K562 (cell line): Measurements from ENCODE around the gene ADAM15. TPM values are rescaled to one million over a fixed set of nuclear protein-coding genes. Genes with fewer than 3 reads are reported as not detected.

ENCODE experiments used
- ATAC-seq: fragments of 200-7000 bp; cut with Tn5 transposase; 3 replicates; pipeline ENCODE4 v1.9.1; 2020; ENCODE audit warnings: moderate library complexity
- BruUV-seq: library from RNA; stranded (reverse); fragments of 400-500 nt; replicated peaks from 2 replicates; lab custom pipeline; 2021; lab: Mats Ljungman, UMichigan
- CTCF ChIA-PET: fragments of 300-600 bp; formaldehyde crosslinking; extraction: SDS; loops from one replicate; lab custom pipeline; 2021; ENCODE audit warnings: low intra/inter-chr PET ratio; lab: Yijun Ruan, JAX
- POLR2A ChIA-PET: fragments of 300-600, 350-650 bp; sonication (Branson Sonifier 250); formaldehyde crosslinking; extraction: SDS; loops from one replicate; lab custom pipeline; 2021; ENCODE audit warnings: antibody characterized with exemption, inconsistent platforms; lab: Yijun Ruan, JAX
- DNase-seq, 4 experiments: peaks; one replicate each; pipeline versions ENCODE4 v3.0.0 to v3.0.0-alpha.2; 2011 to 2018; ENCODE audit warnings: low spot score in 3 of 4, mixed read lengths in 3 of 4; ENCODE audit errors: extremely low read depth in 1 of 4
- FAIRE-seq: peaks from 2 replicates; lab custom pipeline; 2011; peaks lifted over from hg19 to GRCh38; lab: Jason Lieb, UNC
- H2AFZ ChIP-seq: 2 replicates; pipeline ENCODE4 v1.6.0; 2011; ENCODE audit warnings: low read depth, low read length, control low read depth, inconsistent platforms
- H3K27ac ChIP-seq: fragments of 200-600 bp; 3 replicates; pipeline ENCODE4 v1.8.0; 2011; ENCODE audit warnings: low read depth, mild to moderate bottlenecking, control low read depth, inconsistent platforms, low read length, moderate library complexity, mixed read lengths; ENCODE audit errors: extremely low read depth
- H3K27me3 ChIP-seq, 2 experiments: fragments of 300-600 bp in 1 of 2; 2 replicates in 1 of 2; 3 replicates in 1 of 2; pipeline versions ENCODE4 v1.6.0 to v1.8.0; 2011; ENCODE audit warnings: inconsistent platforms in 2 of 2, low read length in 2 of 2, mild to moderate bottlenecking in 1 of 2, mixed read lengths in 1 of 2, moderate library complexity in 1 of 2; ENCODE audit not compliant: control insufficient read depth in 2 of 2, insufficient read depth in 2 of 2
- H3K36me3 ChIP-seq: fragments of 300-600 bp; 3 replicates; pipeline ENCODE4 v1.8.0; 2011; ENCODE audit warnings: mild to moderate bottlenecking, low read length, inconsistent platforms; ENCODE audit not compliant: control insufficient read depth, insufficient read depth
- H3K4me1 ChIP-seq, 2 experiments: fragments of 200-600 bp in 1 of 2; replicated peaks in 1 of 2; 2 replicates in 1 of 2; 3 replicates in 1 of 2; pipeline versions ENCODE4 v1.5.1 to v1.8.0; 2011; ENCODE audit warnings: inconsistent platforms in 2 of 2, low read length in 2 of 2, mild to moderate bottlenecking in 1 of 2, mixed read lengths in 1 of 2, moderate library complexity in 1 of 2; ENCODE audit not compliant: control insufficient read depth in 2 of 2, insufficient read depth in 2 of 2
- H3K4me2 ChIP-seq: 2 replicates; pipeline ENCODE4 v1.6.1; 2011; ENCODE audit warnings: low read length, control low read depth, inconsistent platforms, mixed read lengths; ENCODE audit not compliant: insufficient read depth
- H3K4me3 ChIP-seq: fragments of 200-600 bp; sonication (generic), shearing (Covaris generic); 2 replicates; pipeline ENCODE4 v1.5.1; 2016; ENCODE audit warnings: control low read depth, inconsistent platforms
- H3K79me2 ChIP-seq: fragments of 200-600 bp; 3 replicates; pipeline ENCODE4 v1.8.0; 2011; ENCODE audit warnings: low read length, inconsistent platforms; ENCODE audit not compliant: control insufficient read depth, insufficient read depth
- H3K9ac ChIP-seq, 2 experiments: 2 replicates each; pipeline versions ENCODE4 v1.6.0 to v1.6.1; 2011; ENCODE audit warnings: low read depth in 2 of 2, low read length in 2 of 2, control low read depth in 1 of 2, inconsistent platforms in 1 of 2, mild to moderate bottlenecking in 1 of 2, mixed read lengths in 1 of 2; ENCODE audit not compliant: insufficient read depth in 1 of 2
- H3K9me1 ChIP-seq: one replicate; pipeline ENCODE4 v1.6.0; 2011; ENCODE audit warnings: inconsistent platforms, mild to moderate bottlenecking, low read length, moderate library complexity; ENCODE audit not compliant: control insufficient read depth, insufficient read depth
- H3K9me3 ChIP-seq: replicated peaks from 2 replicates; pipeline ENCODE4 v1.5.1; 2011; ENCODE audit warnings: low read depth, low read length, inconsistent platforms; ENCODE audit not compliant: control insufficient read depth, insufficient read depth
- H4K20me1 ChIP-seq: replicated peaks from 2 replicates; pipeline ENCODE4 v1.6.1; 2011; ENCODE audit warnings: low read length, inconsistent platforms, mixed read lengths; ENCODE audit not compliant: control insufficient read depth, insufficient read depth
- ATF3 ChIP-seq, 2 experiments: fragments of 450-650 bp in 1 of 2; sonication (generic) in 1 of 2; formaldehyde crosslinking in 1 of 2; IDR thresholded peaks in 1 of 2; conservative IDR thresholded peaks in 1 of 2; 2 replicates each; pipeline versions ENCODE4 v1.6.1 to v1.8.1; 2016 to 2023; ENCODE audit warnings: mild to moderate bottlenecking in 2 of 2, moderate library complexity in 2 of 2, inconsistent platforms in 1 of 2, missing genetic modification reagents in 1 of 2
- FOSL1 ChIP-seq: fragments of 200-800 bp; sonication (Bioruptor generic); conservative IDR thresholded peaks from 2 replicates; pipeline ENCODE4 v1.6.1; 2016; ENCODE audit warnings: missing genetic modification characterization, missing compliant biosample characterization
- MECOM ChIP-seq: fragments of 250-450 bp; sonication (Bioruptor Pico); IDR thresholded peaks from 2 replicates; pipeline ENCODE4 v1.8.0; 2022; ENCODE audit warnings: inconsistent platforms
- NR2F6 ChIP-seq: fragments of 450-650 bp; formaldehyde crosslinking; IDR thresholded peaks from 2 replicates; pipeline ENCODE4 v1.4.0; 2020; ENCODE audit warnings: mild to moderate bottlenecking
- OTX1 ChIP-seq: fragments of 450-650 bp; formaldehyde crosslinking; IDR thresholded peaks from 2 replicates; pipeline ENCODE4 v1.4.0; 2022; ENCODE audit warnings: mild to moderate bottlenecking
- RAD51 ChIP-seq: fragments of 450-650 bp; IDR thresholded peaks from 2 replicates; pipeline ENCODE4 v1.7.1; 2016; ENCODE audit warnings: low read depth, mild to moderate bottlenecking, borderline replicate concordance
- SIN3A ChIP-seq, 2 experiments: fragments of 150-350 bp in 1 of 2; IDR thresholded peaks; 2 replicates each; pipeline ENCODE4 v1.6.1; 2011 to 2016; ENCODE audit warnings: borderline replicate concordance in 2 of 2, low read depth in 2 of 2, low read length in 2 of 2, mild to moderate bottlenecking in 2 of 2, moderate library complexity in 2 of 2; ENCODE audit not compliant: control insufficient read depth in 1 of 2
- TRIM25 ChIP-seq: fragments of 450-650 bp; IDR thresholded peaks from 2 replicates; pipeline ENCODE4 v1.7.0; 2016; ENCODE audit warnings: borderline replicate concordance
- ZNF184 ChIP-seq: sonication (generic); formaldehyde crosslinking; IDR thresholded peaks from 2 replicates; pipeline ENCODE4 v1.5.0; 2020; ENCODE audit warnings: missing genetic modification reagents
- ZNF239 ChIP-seq: fragments of 250-450 bp; sonication (Bioruptor Pico); IDR thresholded peaks from 2 replicates; pipeline ENCODE4 v1.4.0; 2020; ENCODE audit warnings: mild to moderate bottlenecking
- ZNF639 ChIP-seq, 2 experiments: fragments of 200-800 bp in 1 of 2; sonication (Bioruptor generic) in 1 of 2; sonication (generic) in 1 of 2; formaldehyde crosslinking in 1 of 2; IDR thresholded peaks in 1 of 2; conservative IDR thresholded peaks in 1 of 2; 2 replicates each; pipeline versions ENCODE4 v1.5.0 to v1.6.1; 2016 to 2020; ENCODE audit warnings: missing compliant biosample characterization in 1 of 2, missing genetic modification characterization in 1 of 2, missing genetic modification reagents in 1 of 2
- WGBS: fragments of 100-300 bp; shearing (Covaris generic); methylation state at CpG from one replicate; pipeline ENCODE4 v1.1.6; 2016; ENCODE audit warnings: low coverage, mixed read lengths; ENCODE audit not compliant: insufficient coverage; ENCODE audit errors: missing lambda C conversion rate; 5-methylcytosine and 5-hydroxymethylcytosine counted together
- in situ Hi-C: fragments of 300-500 bp; cut with MboI; formaldehyde crosslinking; loops from 4 replicates; pipeline ENCODE4 v1.15.0; 2018; ENCODE audit warnings: inconsistent platforms, mixed read lengths
- intact Hi-C: fragments of 100-400 bp; cut with micrococcal nuclease; formaldehyde crosslinking; loops from 2 replicates; pipeline ENCODE4 v1.14.2; 2022
- polyA plus RNA-seq, 8 experiments: library from polyadenylated mRNA; depleted of rRNA in 4 of 8; stranded (reverse) in 5 of 8; unstranded in 3 of 8; fragments of >200 nt; fragmentation: Nextera tagmentation in 2 of 8; fragmentation: Illumina TruSeq in 1 of 8; extraction: Ambion mirVana in 2 of 8; extraction: Trizol in 1 of 8; gene quantifications; 2 replicates each; pipeline versions ENCODE4 v1.2.1 to v1.2.3, GENCODE V29; 2011 to 2014; ENCODE audit warnings: inconsistent platforms in 1 of 8, missing spikeins in 1 of 8
- total RNA-seq, 7 experiments: library from RNA; depleted of rRNA in 6 of 7; stranded (reverse); fragments of >200 nt in 6 of 7; fragmentation: Illumina TruSeq in 2 of 7; extraction: Trizol in 2 of 7; gene quantifications; 2 replicates each; pipeline versions ENCODE4 v1.2.1 to v1.2.3, GENCODE V29; 2011 to 2021; ENCODE audit warnings: low replicate concordance in 1 of 7

The ADAM15 gene
- total and polyA plus RNA-seq, 9 of the 15 experiments (the other 6 are each of a cell fraction or from before 2014, with no cell fraction given), result 0.69 to 72.3 (median 32.8) TPM

- ATAC-seq, result no peak
- FAIRE-seq, result no peak
These were observed 15.7 kb downstream of the ADAM15 start for GRCh38 chr1:155066777-155067176.

More at GRCh38 chr1:155066777-155067176, 15.7 kb downstream of the ADAM15 start:
- ChIA-PET CTCF (no interaction called here), POLR2A (interaction anchor here (0.6 kb wide), 1 partner anchor 13 kb away, joined by 3 read pairs; no protein-coding TSS in a partner anchor)
- Histone ChIP-seq H2AFZ (no peak overlapping the region), H4K20me1 (no peaks in the 10 kb centered on the region; the same call in 1 of the 2 replicates), H3K36me3 (peaks cover 17% of the 10 kb centered on the region; the same call in 1 of the 3 replicates), H3K4me3 (no peak overlapping the region), H3K27ac (no peak overlapping the region), H3K79me2 (peaks cover 9% of the 10 kb centered on the region; the same call in 2 of the 3 replicates), H3K4me2 (no peak overlapping the region), H3K4me1 (peaks cover 41 to 71% of the 10 kb centered on the region in 2 experiments), H3K9me3 (no peaks in the 10 kb centered on the region), H3K9me1 (peaks cover 6% of the 10 kb centered on the region), H3K9ac (peak overlapping the region in 1 of 2 experiments; percentile 64; a peak in 2 of 4 replicates), H3K27me3 (no peaks in the 10 kb centered on the region)
- DNase-seq, result no peak
- 71% methylated on average over 7 of the region's 8 CpGs for WGBS
- TF ChIP-seq ATF3 (IDR thresholded peaks at IDR 0.05), result no peak
- TF ChIP-seq ATF3 (CRISPR knock-in tag; conservative IDR thresholded peaks at IDR 0.05), result no peak
- TF ChIP-seq ZNF239, result no peak
- TF ChIP-seq SIN3A (IDR thresholded peaks at IDR 0.05; ENCODE audit: borderline replicate concordance in 2 of 2, control insufficient read depth in 1 of 2, low read depth in 2 of 2, low read length in 2 of 2), result no peak
- no peak for TF ChIP-seq RAD51
- no peak for TF ChIP-seq OTX1
- TF ChIP-seq ZNF639 (CRISPR knock-in tag; conservative IDR thresholded peaks at IDR 0.05 in 1 of 2, IDR thresholded peaks at IDR 0.05 in 1 of 2), result no peak
- TF ChIP-seq NR2F6, result no peak
- TF ChIP-seq FOSL1 (tag), result no peak
- no peak for TF ChIP-seq TRIM25
- no peak for TF ChIP-seq ZNF184 (CRISPR knock-in tag)
- no peak for TF ChIP-seq MECOM (CRISPR knock-in tag)
- no TSS peak for BruUV-seq
- intact Hi-C loops (no loop called here), in situ Hi-C loops (no loop called here)
